GM06990 (cell line): ENCODE results near the gene CDC34.
"Not testable (repeated sequence)": the region's sequence is repeated elsewhere in the genome, so short reads cannot be mapped to it uniquely, and the experiment has no call there.

ENCODE experiments used
- DNase-seq: peaks from one replicate; pipeline ENCODE4 v3.0.0-alpha.2; 2011; ENCODE audit not compliant: insufficient read length; ENCODE audit errors: extremely low read depth
- H3K27me3 ChIP-seq: replicated peaks from 2 replicates; pipeline ENCODE4 v1.6.0; 2011; ENCODE audit warnings: low read length; ENCODE audit not compliant: control insufficient read depth, insufficient read depth
- H3K36me3 ChIP-seq: 2 replicates; pipeline ENCODE4 v1.5.1; 2011; ENCODE audit warnings: low read length; ENCODE audit not compliant: control insufficient read depth, insufficient read depth
- H3K4me3 ChIP-seq: replicated peaks from 2 replicates; pipeline ENCODE4 v1.5.1; 2011; ENCODE audit warnings: low read depth, mild to moderate bottlenecking, control low read depth, low read length
- CTCF ChIP-seq: IDR thresholded peaks from 2 replicates; pipeline ENCODE4 v1.5.1; 2011; ENCODE audit warnings: low read length, control low read depth, mild to moderate bottlenecking, inconsistent platforms; ENCODE audit not compliant: insufficient read depth, poor library complexity, severe bottlenecking

Gene CDC34

GRCh38 chr19:581399-582111, 50.0 kb downstream of the CDC34 start:
- no peak for DNase-seq
- Histone ChIP-seq H3K27me3 (no peaks in the 10 kb centered on the region), H3K4me3 (no peak overlapping the region), H3K36me3 (peaks cover 39% of the 10 kb centered on the region)
- no peak for TF ChIP-seq CTCF

DNA sequence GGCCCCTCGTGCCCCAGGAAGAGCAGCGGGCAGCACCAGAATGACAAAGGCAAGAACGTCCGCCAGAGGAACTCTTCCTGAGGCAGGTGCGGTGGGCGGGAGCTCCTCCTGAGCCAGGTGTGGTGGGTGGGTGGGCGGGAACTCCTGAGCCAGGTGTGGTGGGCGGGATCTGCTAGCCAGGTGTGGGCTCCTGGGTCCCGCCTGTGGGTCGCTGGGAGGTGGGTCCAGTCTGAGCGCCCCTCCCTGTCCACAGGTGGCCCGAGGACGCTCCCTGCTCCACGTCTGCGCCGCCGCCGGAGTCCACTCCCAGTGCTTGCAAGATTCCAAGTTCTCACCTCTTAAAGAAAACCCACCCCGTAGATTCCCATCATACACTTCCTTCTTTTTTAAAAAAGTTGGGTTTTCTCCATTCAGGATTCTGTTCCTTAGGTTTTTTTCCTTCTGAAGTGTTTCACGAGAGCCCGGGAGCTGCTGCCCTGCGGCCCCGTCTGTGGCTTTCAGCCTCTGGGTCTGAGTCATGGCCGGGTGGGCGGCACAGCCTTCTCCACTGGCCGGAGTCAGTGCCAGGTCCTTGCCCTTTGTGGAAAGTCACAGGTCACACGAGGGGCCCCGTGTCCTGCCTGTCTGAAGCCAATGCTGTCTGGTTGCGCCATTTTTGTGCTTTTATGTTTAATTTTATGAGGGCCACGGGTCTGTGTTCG, 51.1 kb downstream of the CDC34 start:
- Histone ChIP-seq H3K27me3 (no peaks in the 10 kb centered on the region), H3K36me3 (peaks cover 31% of the 10 kb centered on the region), H3K4me3 (no peak overlapping the region)
- TF ChIP-seq CTCF, result no peak
- no peak for DNase-seq

DNA sequence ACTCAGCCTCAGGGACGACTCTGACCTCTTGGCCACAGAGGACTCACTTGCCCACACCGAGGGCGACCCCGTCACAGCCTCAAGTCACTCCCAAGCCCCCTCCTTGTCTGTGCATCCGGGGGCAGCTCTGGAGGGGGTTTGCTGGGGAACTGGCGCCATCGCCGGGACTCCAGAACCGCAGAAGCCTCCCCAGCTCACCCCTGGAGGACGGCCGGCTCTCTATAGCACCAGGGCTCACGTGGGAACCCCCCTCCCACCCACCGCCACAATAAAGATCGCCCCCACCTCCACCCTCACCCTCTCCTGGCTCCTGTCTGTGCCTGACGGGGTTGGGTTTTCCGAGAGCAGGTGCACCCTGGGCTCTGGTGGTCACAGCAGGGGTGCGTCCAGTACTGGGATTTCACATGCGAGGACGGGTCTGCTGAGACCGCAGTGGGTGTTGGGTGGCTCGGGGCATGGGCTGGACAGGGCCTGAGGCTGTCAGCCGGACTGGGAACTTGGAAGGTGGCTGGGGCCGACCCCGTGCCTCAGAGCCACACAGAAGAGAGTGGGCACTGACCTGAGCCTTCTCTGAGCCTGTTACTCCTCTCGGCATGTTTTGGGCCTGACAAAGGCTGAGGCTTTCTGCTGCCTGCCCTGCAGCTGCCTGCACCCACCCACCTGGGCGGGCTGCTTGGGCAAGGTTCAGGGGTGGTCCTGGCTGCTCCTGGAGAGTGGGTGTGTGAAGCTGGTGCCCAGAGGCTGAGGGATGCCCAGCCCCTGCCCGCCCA, 51.8 kb downstream of the CDC34 start:
- peak; percentile 10 for DNase-seq
- H3K4me3 ChIP-seq, result no peak overlapping the region
- H3K27me3 ChIP-seq, result no peaks in the 10 kb centered on the region; the same call in 1 of the 2 replicates
- TF ChIP-seq CTCF, result no peak
- H3K36me3 ChIP-seq, result peaks cover 26% of the 10 kb centered on the region

GRCh38 chr19:583968-584239, 52.3 kb downstream of the CDC34 start:
- TF ChIP-seq CTCF, result no peak
- Histone ChIP-seq H3K4me3 (no peak overlapping the region), H3K36me3 (peaks cover 26% of the 10 kb centered on the region), H3K27me3 (no peaks in the 10 kb centered on the region; the same call in 1 of the 2 replicates)
- no peak for DNase-seq

- no peaks in the 10 kb centered on the region; the same call in 1 of the 2 replicates for H3K27me3 ChIP-seq
- peak; percentile 73 for DNase-seq
- H3K4me3 ChIP-seq, result no peak overlapping the region
- H3K36me3 ChIP-seq, result peaks cover 22% of the 10 kb centered on the region
- TF ChIP-seq CTCF, result peak; percentile 97
Observed at GRCh38 chr19:584240-585001, 52.9 kb downstream of the CDC34 start.

DNA sequence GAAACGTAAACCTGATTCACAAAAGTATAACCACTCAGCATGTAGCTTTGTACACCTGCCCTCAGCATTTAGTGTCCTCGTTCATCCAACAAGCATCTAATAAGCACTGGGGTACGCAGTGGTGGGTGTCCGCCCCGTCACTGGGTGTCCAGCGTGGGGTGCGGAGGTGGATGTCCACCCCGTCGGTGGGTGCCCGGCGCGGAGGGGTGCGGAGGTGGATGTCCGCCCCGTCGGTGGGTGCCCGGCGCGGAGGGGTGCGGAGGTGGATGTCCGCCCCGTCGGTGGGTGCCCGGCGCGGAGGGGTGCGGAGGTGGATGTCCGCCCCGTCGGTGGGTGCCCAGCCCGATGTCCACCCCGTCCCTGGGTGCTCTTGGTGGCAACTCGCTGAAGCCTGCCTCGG, 53.6 kb downstream of the CDC34 start:
- not testable (repeated sequence) for H3K27me3 ChIP-seq, DNase-seq, H3K4me3 ChIP-seq
- peaks cover 15% of the 10 kb centered on the region for H3K36me3 ChIP-seq
